Measurements from ENCODE around the gene PPP1R1B. TPM values are rescaled to one million over a fixed set of nuclear protein-coding genes. Genes with fewer than 3 reads are reported as not detected.
A peak's percentile ranks its signal among the peaks of the same experiment; 100 is the strongest.

Gene PPP1R1B
- total RNA-seq, 2 experiments from 2014 or later, result not detected

- Mint-ChIP-seq H3K4me3 (no peak overlapping the region), H3K27ac (peak overlapping the region; percentile 73), H3K9me3 (no peaks in the 10 kb centered on the region), H3K36me3 (ENCODE audit: low read depth) (peaks cover 5% of the 10 kb centered on the region), H3K4me1 (ENCODE audit: low read depth) (peaks cover 65% of the 10 kb centered on the region), H3K27me3 (no peaks in the 10 kb centered on the region)
- ChIA-PET POLR2A (no interaction called here), CTCF (interaction anchor here (0.9 to 11.1 kb wide), 5 partner anchors 10 to 113 kb away, joined by 3 to 111 read pairs (median 3); partner anchors contain the start of genes PNMT and PPP1R1B)
- TF ChIP-seq, protein P1, sequence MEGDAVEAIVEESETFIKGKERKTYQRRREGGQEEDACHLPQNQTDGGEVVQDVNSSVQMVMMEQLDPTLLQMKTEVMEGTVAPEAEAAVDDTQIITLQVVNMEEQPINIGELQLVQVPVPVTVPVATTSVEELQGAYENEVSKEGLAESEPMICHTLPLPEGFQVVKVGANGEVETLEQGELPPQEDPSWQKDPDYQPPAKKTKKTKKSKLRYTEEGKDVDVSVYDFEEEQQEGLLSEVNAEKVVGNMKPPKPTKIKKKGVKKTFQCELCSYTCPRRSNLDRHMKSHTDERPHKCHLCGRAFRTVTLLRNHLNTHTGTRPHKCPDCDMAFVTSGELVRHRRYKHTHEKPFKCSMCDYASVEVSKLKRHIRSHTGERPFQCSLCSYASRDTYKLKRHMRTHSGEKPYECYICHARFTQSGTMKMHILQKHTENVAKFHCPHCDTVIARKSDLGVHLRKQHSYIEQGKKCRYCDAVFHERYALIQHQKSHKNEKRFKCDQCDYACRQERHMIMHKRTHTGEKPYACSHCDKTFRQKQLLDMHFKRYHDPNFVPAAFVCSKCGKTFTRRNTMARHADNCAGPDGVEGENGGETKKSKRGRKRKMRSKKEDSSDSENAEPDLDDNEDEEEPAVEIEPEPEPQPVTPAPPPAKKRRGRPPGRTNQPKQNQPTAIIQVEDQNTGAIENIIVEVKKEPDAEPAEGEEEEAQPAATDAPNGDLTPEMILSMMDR (IDR thresholded peaks at IDR 0.05), result no peak
- ATAC-seq, result no peak
- DNase-seq, result no peak
- intact Hi-C loops (cut with micrococcal nuclease), result no loop called here
Measured at GRCh38 chr17:39641097-39641496, 14.3 kb downstream of the PPP1R1B start.

GRCh38 chr17:39641883-39642282 lies 15.1 kb downstream of the PPP1R1B start:
- Mint-ChIP-seq H3K27me3 (no peaks in the 10 kb centered on the region), H3K36me3 (ENCODE audit: low read depth) (peaks cover 5% of the 10 kb centered on the region), H3K4me3 (no peak overlapping the region), H3K9me3 (no peaks in the 10 kb centered on the region), H3K4me1 (ENCODE audit: low read depth) (peaks cover 61% of the 10 kb centered on the region), H3K27ac (no peak overlapping the region)
- CTCF ChIA-PET, result interaction anchor here (0.9 to 11.1 kb wide), 7 partner anchors 11 to 112 kb away, joined by 3 to 111 read pairs (median 3); partner anchors contain the start of genes PGAP3, PNMT and PPP1R1B
- POLR2A ChIA-PET, result no interaction called here
- no peak for ATAC-seq
- DNase-seq, result no peak
- TF ChIP-seq, protein P1 (IDR thresholded peaks at IDR 0.05), result no peak
- intact Hi-C loops (cut with micrococcal nuclease), result no loop called here

DNA sequence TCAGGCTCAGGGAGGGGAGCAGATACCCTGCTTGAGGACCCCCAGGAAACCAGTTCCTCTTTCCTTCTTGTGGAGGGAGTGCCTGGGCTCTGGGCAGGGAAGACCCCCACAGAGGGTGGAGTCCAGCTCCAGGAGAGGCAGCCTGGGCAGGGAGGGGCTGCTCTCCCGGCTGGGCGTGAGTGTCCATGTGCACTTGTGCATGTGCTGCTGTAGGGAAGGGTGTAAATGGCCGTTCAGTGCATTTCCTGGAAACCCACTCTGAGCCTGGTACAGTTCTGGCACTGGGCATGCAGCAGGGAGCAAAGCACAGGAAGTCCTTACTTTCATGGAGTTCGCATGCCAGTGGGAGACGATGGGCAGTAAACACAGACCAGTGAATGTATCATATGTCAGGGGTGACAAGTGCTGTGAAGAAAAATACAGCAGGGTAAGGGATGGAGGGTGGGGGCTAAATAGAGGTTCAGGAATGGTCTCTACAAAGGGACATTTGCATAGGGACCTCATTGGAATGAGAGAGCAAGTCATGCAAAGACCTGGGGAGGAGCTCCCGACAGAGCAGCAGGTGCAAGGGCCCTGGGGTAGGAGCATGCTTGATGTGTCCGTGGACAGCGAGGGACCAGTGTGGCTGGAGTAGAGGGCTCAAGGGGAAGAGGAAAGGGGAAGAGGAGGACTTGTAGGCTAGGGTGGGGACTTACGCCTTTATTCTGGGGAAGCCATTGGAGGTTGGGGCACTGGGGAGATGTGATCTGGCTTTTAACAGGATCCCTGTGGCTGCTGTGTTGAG lies 15.7 kb downstream of the PPP1R1B start:
- H3K27me3 Mint-ChIP-seq, result no peaks in the 10 kb centered on the region
- TF ChIP-seq, protein P1 (IDR thresholded peaks at IDR 0.05), result no peak

GRCh38 chr17:39643271-39643670 lies 16.5 kb downstream of the PPP1R1B start:
- TF ChIP-seq, protein P1 (IDR thresholded peaks at IDR 0.05), result no peak
- Mint-ChIP-seq H3K27ac (no peak overlapping the region), H3K9me3 (no peaks in the 10 kb centered on the region), H3K36me3 (ENCODE audit: low read depth) (no peaks in the 10 kb centered on the region), H3K27me3 (no peaks in the 10 kb centered on the region), H3K4me1 (ENCODE audit: low read depth) (peaks cover 58% of the 10 kb centered on the region), H3K4me3 (no peak overlapping the region)
- intact Hi-C loops (cut with micrococcal nuclease), result no loop called here
- ChIA-PET CTCF (interaction anchor here (1.1 to 11.1 kb wide), 7 partner anchors 8 to 44 kb away, joined by 3 to 111 read pairs (median 5); partner anchors contain the start of genes PGAP3, PNMT and PPP1R1B), POLR2A (interaction anchor here (0.5 to 2.0 kb wide), 2 partner anchors 20 to 129 kb away, joined by 3 to 5 read pairs; no protein-coding TSS in a partner anchor)
- DNase-seq, result no peak
- peak; percentile 12 for ATAC-seq

More for the DNA sequence above, 15.7 kb downstream of the PPP1R1B start:
- DNase-seq (no peak), ATAC-seq (no peak)
- no peaks in the 10 kb centered on the region for H3K9me3 Mint-ChIP-seq
- H3K36me3 Mint-ChIP-seq (ENCODE audit: low read depth), result peaks cover 5% of the 10 kb centered on the region
- POLR2A ChIA-PET, result interaction anchor here (2.0 kb wide), 1 partner anchor 19 kb away, joined by 5 read pairs; no protein-coding TSS in a partner anchor
- H3K4me1 Mint-ChIP-seq (ENCODE audit: low read depth), result peaks cover 63% of the 10 kb centered on the region
- intact Hi-C loops (cut with micrococcal nuclease), result no loop called here
- H3K4me3 Mint-ChIP-seq, result no peak overlapping the region
- peak overlapping the region; percentile 39 for H3K27ac Mint-ChIP-seq
- CTCF ChIA-PET, result interaction anchor here (1.1 to 11.1 kb wide), 6 partner anchors 10 to 45 kb away, joined by 3 to 111 read pairs (median 21); partner anchors contain the start of genes PGAP3, PNMT and PPP1R1B

DNA sequence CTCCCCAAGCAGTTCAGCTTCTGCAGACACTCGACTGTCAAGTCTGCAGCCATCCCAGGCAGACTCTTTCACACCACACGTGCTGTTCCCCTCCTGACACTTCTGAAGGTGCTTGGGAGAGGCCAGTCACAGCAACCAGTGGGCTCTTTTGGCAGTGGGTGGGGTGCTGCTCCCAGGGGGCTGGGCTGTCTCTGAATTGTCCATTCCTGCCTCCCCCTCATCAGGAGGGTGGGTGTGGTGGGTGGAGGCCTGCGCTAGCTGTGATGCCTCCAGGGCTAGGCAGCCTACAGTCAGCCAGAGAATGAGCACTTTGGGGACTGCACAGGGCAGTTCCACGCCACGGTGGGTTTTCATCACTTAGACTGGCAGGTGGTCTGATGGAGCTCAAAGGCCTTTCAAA lies 20.5 kb downstream of the PPP1R1B start:
- ATAC-seq (no peak), DNase-seq (no peak)
- H3K36me3 Mint-ChIP-seq (ENCODE audit: low read depth), result peaks cover 2% of the 10 kb centered on the region
- no peaks in the 10 kb centered on the region for H3K9me3 Mint-ChIP-seq
- H3K4me3 Mint-ChIP-seq, result no peak overlapping the region
- H3K4me1 Mint-ChIP-seq (ENCODE audit: low read depth), result peaks cover 51% of the 10 kb centered on the region
- TF ChIP-seq, protein P1 (IDR thresholded peaks at IDR 0.05), result no peak
- POLR2A ChIA-PET, result interaction anchor here (1.4 kb wide), 1 partner anchor 10 kb away, joined by 4 read pairs; no protein-coding TSS in a partner anchor
- intact Hi-C loops (cut with micrococcal nuclease), result no loop called here
- no peaks in the 10 kb centered on the region for H3K27me3 Mint-ChIP-seq
- CTCF ChIA-PET, result interaction anchor here (1.2 to 11.1 kb wide), 4 partner anchors 12 to 24 kb away, joined by 3 to 111 read pairs (median 7); partner anchors contain the start of gene PPP1R1B
- no peak overlapping the region for H3K27ac Mint-ChIP-seq

Measured in activated CD8-positive, alpha-beta T cell treated with anti-CD3 and anti-CD28 coated beads for 36 hours (primary cell).